Measurements from ENCODE around the gene PPM1H. TPM values are rescaled to one million over a fixed set of nuclear protein-coding genes. Genes with fewer than 3 reads are reported as not detected.

PPM1H gene
- total and polyA plus RNA-seq, 2 of the 8 experiments (the other 6 are each of a cell fraction or from before 2014, with no cell fraction given) = 16.4 to 36.1 TPM

- TF ChIP-seq, protein P1, sequence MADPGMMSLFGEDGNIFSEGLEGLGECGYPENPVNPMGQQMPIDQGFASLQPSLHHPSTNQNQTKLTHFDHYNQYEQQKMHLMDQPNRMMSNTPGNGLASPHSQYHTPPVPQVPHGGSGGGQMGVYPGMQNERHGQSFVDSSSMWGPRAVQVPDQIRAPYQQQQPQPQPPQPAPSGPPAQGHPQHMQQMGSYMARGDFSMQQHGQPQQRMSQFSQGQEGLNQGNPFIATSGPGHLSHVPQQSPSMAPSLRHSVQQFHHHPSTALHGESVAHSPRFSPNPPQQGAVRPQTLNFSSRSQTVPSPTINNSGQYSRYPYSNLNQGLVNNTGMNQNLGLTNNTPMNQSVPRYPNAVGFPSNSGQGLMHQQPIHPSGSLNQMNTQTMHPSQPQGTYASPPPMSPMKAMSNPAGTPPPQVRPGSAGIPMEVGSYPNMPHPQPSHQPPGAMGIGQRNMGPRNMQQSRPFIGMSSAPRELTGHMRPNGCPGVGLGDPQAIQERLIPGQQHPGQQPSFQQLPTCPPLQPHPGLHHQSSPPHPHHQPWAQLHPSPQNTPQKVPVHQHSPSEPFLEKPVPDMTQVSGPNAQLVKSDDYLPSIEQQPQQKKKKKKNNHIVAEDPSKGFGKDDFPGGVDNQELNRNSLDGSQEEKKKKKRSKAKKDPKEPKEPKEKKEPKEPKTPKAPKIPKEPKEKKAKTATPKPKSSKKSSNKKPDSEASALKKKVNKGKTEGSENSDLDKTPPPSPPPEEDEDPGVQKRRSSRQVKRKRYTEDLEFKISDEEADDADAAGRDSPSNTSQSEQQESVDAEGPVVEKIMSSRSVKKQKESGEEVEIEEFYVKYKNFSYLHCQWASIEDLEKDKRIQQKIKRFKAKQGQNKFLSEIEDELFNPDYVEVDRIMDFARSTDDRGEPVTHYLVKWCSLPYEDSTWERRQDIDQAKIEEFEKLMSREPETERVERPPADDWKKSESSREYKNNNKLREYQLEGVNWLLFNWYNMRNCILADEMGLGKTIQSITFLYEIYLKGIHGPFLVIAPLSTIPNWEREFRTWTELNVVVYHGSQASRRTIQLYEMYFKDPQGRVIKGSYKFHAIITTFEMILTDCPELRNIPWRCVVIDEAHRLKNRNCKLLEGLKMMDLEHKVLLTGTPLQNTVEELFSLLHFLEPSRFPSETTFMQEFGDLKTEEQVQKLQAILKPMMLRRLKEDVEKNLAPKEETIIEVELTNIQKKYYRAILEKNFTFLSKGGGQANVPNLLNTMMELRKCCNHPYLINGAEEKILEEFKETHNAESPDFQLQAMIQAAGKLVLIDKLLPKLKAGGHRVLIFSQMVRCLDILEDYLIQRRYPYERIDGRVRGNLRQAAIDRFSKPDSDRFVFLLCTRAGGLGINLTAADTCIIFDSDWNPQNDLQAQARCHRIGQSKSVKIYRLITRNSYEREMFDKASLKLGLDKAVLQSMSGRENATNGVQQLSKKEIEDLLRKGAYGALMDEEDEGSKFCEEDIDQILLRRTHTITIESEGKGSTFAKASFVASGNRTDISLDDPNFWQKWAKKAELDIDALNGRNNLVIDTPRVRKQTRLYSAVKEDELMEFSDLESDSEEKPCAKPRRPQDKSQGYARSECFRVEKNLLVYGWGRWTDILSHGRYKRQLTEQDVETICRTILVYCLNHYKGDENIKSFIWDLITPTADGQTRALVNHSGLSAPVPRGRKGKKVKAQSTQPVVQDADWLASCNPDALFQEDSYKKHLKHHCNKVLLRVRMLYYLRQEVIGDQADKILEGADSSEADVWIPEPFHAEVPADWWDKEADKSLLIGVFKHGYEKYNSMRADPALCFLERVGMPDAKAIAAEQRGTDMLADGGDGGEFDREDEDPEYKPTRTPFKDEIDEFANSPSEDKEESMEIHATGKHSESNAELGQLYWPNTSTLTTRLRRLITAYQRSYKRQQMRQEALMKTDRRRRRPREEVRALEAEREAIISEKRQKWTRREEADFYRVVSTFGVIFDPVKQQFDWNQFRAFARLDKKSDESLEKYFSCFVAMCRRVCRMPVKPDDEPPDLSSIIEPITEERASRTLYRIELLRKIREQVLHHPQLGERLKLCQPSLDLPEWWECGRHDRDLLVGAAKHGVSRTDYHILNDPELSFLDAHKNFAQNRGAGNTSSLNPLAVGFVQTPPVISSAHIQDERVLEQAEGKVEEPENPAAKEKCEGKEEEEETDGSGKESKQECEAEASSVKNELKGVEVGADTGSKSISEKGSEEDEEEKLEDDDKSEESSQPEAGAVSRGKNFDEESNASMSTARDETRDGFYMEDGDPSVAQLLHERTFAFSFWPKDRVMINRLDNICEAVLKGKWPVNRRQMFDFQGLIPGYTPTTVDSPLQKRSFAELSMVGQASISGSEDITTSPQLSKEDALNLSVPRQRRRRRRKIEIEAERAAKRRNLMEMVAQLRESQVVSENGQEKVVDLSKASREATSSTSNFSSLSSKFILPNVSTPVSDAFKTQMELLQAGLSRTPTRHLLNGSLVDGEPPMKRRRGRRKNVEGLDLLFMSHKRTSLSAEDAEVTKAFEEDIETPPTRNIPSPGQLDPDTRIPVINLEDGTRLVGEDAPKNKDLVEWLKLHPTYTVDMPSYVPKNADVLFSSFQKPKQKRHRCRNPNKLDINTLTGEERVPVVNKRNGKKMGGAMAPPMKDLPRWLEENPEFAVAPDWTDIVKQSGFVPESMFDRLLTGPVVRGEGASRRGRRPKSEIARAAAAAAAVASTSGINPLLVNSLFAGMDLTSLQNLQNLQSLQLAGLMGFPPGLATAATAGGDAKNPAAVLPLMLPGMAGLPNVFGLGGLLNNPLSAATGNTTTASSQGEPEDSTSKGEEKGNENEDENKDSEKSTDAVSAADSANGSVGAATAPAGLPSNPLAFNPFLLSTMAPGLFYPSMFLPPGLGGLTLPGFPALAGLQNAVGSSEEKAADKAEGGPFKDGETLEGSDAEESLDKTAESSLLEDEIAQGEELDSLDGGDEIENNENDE (IDR thresholded peaks at IDR 0.05; ENCODE audit: insufficient replicate concordance, low read length) = no peak
- TF ChIP-seq HDAC2 (IDR thresholded peaks at IDR 0.05; ENCODE audit: borderline replicate concordance in 1 of 2, low read depth in 2 of 2, low read length in 2 of 2) (no peak), KDM1A (IDR thresholded peaks at IDR 0.05; ENCODE audit: borderline replicate concordance, low read length) (no peak), CTBP2 (IDR thresholded peaks at IDR 0.05; ENCODE audit: borderline replicate concordance, insufficient read depth, insufficient read length, low read length) (no peak)
Measured at GRCh38 chr12:62915204-62915529, 19.8 kb downstream of the PPM1H start (continued).
